Brain microvascular endothelial cell (primary cell): ENCODE results near the gene NFATC3.

ENCODE experiments used
- DNase-seq: peaks from one replicate; pipeline ENCODE4 v3.0.0-alpha.2; 2020
- H3K27ac ChIP-seq: fragments of 250-450 bp; sonication (Bioruptor Pico); 2 replicates; pipeline ENCODE4 v1.5.1; 2020; ENCODE audit warnings: mild to moderate bottlenecking, moderate library complexity
- H3K27me3 ChIP-seq: fragments of 250-450 bp; sonication (Bioruptor Pico); replicated peaks from 2 replicates; pipeline ENCODE4 v1.5.1; 2020; ENCODE audit warnings: mild to moderate bottlenecking
- H3K36me3 ChIP-seq: fragments of 250-450 bp; sonication (Bioruptor Pico); replicated peaks from 2 replicates; pipeline ENCODE4 v1.5.1; 2020; ENCODE audit warnings: mild to moderate bottlenecking
- H3K4me3 ChIP-seq: 2 replicates; pipeline ENCODE4 v1.5.1; 2011; ENCODE audit warnings: low read depth, mild to moderate bottlenecking, control low read depth, low read length, moderate library complexity
- CTCF ChIP-seq: IDR thresholded peaks from 2 replicates; pipeline ENCODE4 v1.5.1; 2011; ENCODE audit warnings: low read depth, mild to moderate bottlenecking, moderate library complexity, low read length, control low read depth, inconsistent platforms; ENCODE audit errors: missing control alignments
- in situ Hi-C: cut with HindIII; loops from 2 replicates; pipeline ENCODE4 v1.10.0; 2017; ENCODE audit warnings: low sequenced_read_pairs, low pct_ligation_motif_present

The NFATC3 gene

GRCh38 chr16:68235108-68235886 lies 150.1 kb downstream of the NFATC3 start:
- Histone ChIP-seq H3K27me3 (no peaks in the 10 kb centered on the region), H3K27ac (no peak overlapping the region), H3K36me3 (no peaks in the 10 kb centered on the region), H3K4me3 (peak overlapping the region; percentile 15)
- DNase-seq = no peak
- TF ChIP-seq CTCF = no peak
- in situ Hi-C loops = no loop called here

GRCh38 chr16:68235887-68236136 lies 150.6 kb downstream of the NFATC3 start, which contains the start of gene ESRP2:
TSS of gene ESRP2 (minus strand) at chr16:68236127. CDS start at chr16:68236045, 82 bp downstream.
- DNase-seq = no peak
- no peaks in the 10 kb centered on the region for H3K36me3 ChIP-seq
- H3K27ac ChIP-seq = no peak within 1 kb of the TSS
- peak within 1 kb of the TSS; percentile 66 for H3K4me3 ChIP-seq
- TF ChIP-seq CTCF = no peak
- no peaks in the 10 kb centered on the region for H3K27me3 ChIP-seq
- in situ Hi-C loops = no loop called here

- no peak for TF ChIP-seq CTCF
- no peak for DNase-seq
- no peak overlapping the region for H3K27ac ChIP-seq
- no peaks in the 10 kb centered on the region for H3K36me3 ChIP-seq
- no peaks in the 10 kb centered on the region for H3K27me3 ChIP-seq
- peak overlapping the region; percentile 66 for H3K4me3 ChIP-seq
- in situ Hi-C loops = no loop called here
Observed at GRCh38 chr16:68236137-68236825, 151.1 kb downstream of the NFATC3 start.

- in situ Hi-C loops = no loop called here
- Histone ChIP-seq H3K4me3 (peak overlapping the region; percentile 66), H3K36me3 (no peaks in the 10 kb centered on the region), H3K27ac (peak overlapping the region; percentile 53), H3K27me3 (no peaks in the 10 kb centered on the region)
- no peak for TF ChIP-seq CTCF
- DNase-seq = no peak
Observed at GRCh38 chr16:68236826-68237242, 151.7 kb downstream of the NFATC3 start.

GRCh38 chr16:68237243-68238028 lies 152.3 kb downstream of the NFATC3 start:
- H3K4me3 ChIP-seq = peak overlapping the region; percentile 66
- H3K27ac ChIP-seq = peak overlapping the region; percentile 67
- H3K27me3 ChIP-seq = no peaks in the 10 kb centered on the region
- no peaks in the 10 kb centered on the region for H3K36me3 ChIP-seq
- DNase-seq = peak; percentile 96
- no peak for TF ChIP-seq CTCF
- in situ Hi-C loops = no loop called here
